WTC11 (cell line): ENCODE data around the gene ENTHD1.

ENCODE experiments used
- ATF6 ChIP-seq: sonication (generic); formaldehyde crosslinking; IDR thresholded peaks from 2 replicates; pipeline ENCODE4 v1.8.1; 2023; ENCODE audit warnings: mild to moderate bottlenecking, missing genetic modification reagents
- CREB1 ChIP-seq: sonication (generic); formaldehyde crosslinking; IDR thresholded peaks from 2 replicates; pipeline ENCODE4 v1.8.0; 2023; ENCODE audit warnings: mild to moderate bottlenecking, missing genetic modification reagents
- ELF4 ChIP-seq: sonication (generic); formaldehyde crosslinking; IDR thresholded peaks from 2 replicates; pipeline ENCODE4 v1.8.1; 2022; ENCODE audit warnings: low read depth, mild to moderate bottlenecking, moderate library complexity, missing genetic modification reagents
- FOXJ3 ChIP-seq: sonication (generic); formaldehyde crosslinking; IDR thresholded peaks from 2 replicates; pipeline ENCODE4 v1.9.0; 2021; ENCODE audit warnings: missing genetic modification reagents, mild to moderate bottlenecking, borderline replicate concordance
- MAX ChIP-seq: sonication (generic); formaldehyde crosslinking; IDR thresholded peaks from 2 replicates; pipeline ENCODE4 v1.8.0; 2022; ENCODE audit warnings: mild to moderate bottlenecking, missing genetic modification reagents
- NFYB ChIP-seq: sonication (generic); formaldehyde crosslinking; conservative IDR thresholded peaks from 2 replicates; pipeline ENCODE4 v1.8.0; 2022; ENCODE audit warnings: low read depth, missing genetic modification reagents
- NR1H2 ChIP-seq: sonication (generic); formaldehyde crosslinking; IDR thresholded peaks from 2 replicates; pipeline ENCODE4 v1.9.0; 2021; ENCODE audit warnings: mild to moderate bottlenecking, moderate library complexity, missing genetic modification reagents
- TEAD4 ChIP-seq: sonication (generic); formaldehyde crosslinking; IDR thresholded peaks from 2 replicates; pipeline ENCODE4 v1.8.0; 2022; ENCODE audit warnings: mild to moderate bottlenecking, missing genetic modification reagents
- USF2 ChIP-seq: sonication (generic); formaldehyde crosslinking; IDR thresholded peaks from 2 replicates; pipeline ENCODE4 v1.8.1; 2023; ENCODE audit warnings: mild to moderate bottlenecking, missing genetic modification reagents, moderate library complexity
- ZNF671 ChIP-seq: fragments of 250-450 bp; sonication (Bioruptor Pico); IDR thresholded peaks from 2 replicates; pipeline ENCODE4 v1.8.0; 2021; ENCODE audit warnings: mild to moderate bottlenecking
- TF ChIP-seq, protein P1 (sequence below): fragments of 200-600 bp; IDR thresholded peaks from 2 replicates; pipeline ENCODE4 v1.8.0; 2022; ENCODE audit warnings: antibody characterized with exemption

DNA sequence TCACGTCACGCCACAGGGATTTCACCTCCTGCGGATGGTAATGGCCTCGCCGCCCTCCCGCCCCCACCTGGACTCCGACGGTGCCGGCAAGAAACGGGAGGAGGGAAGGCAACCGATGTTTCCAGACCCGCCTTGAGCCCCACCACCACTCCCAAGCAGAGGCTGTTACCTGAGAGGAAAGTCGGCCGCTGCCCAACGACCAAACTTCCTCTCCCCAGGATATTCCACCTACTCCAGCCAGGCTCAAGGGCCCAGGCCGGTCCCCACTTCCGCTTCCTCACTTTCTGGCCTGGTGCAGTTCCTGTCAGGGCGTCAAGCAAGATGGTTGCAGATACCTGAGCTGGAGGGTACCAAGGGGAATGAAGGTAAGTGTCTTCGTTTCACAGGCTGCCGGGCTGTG lies at the start of gene ENTHD1:
- no peak for TF ChIP-seq TEAD4
- TF ChIP-seq NR1H2 (CRISPR knock-in tag) = no peak
- TF ChIP-seq, protein P1, sequence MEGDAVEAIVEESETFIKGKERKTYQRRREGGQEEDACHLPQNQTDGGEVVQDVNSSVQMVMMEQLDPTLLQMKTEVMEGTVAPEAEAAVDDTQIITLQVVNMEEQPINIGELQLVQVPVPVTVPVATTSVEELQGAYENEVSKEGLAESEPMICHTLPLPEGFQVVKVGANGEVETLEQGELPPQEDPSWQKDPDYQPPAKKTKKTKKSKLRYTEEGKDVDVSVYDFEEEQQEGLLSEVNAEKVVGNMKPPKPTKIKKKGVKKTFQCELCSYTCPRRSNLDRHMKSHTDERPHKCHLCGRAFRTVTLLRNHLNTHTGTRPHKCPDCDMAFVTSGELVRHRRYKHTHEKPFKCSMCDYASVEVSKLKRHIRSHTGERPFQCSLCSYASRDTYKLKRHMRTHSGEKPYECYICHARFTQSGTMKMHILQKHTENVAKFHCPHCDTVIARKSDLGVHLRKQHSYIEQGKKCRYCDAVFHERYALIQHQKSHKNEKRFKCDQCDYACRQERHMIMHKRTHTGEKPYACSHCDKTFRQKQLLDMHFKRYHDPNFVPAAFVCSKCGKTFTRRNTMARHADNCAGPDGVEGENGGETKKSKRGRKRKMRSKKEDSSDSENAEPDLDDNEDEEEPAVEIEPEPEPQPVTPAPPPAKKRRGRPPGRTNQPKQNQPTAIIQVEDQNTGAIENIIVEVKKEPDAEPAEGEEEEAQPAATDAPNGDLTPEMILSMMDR = no peak
- TF ChIP-seq USF2 (CRISPR knock-in tag) = no peak
- no peak for TF ChIP-seq ZNF671 (CRISPR knock-in tag)
- no peak for TF ChIP-seq ATF6
- TF ChIP-seq NFYB = no peak
- TF ChIP-seq CREB1 (CRISPR knock-in tag) = no peak
- TF ChIP-seq ELF4 (CRISPR knock-in tag) = no peak
- TF ChIP-seq FOXJ3 (CRISPR knock-in tag) = no peak
- no peak for TF ChIP-seq MAX (CRISPR knock-in tag)
